OCI-LY7 (cell line): ENCODE measurements around the gene SLX4. TPM values are rescaled to one million over a fixed set of nuclear protein-coding genes. Genes with fewer than 3 reads are reported as not detected.

Experiments
- BruUV-seq: library from RNA; stranded (reverse); fragments of 400-500 nt; replicated peaks from 2 replicates; lab custom pipeline; 2021; lab: Mats Ljungman, UMichigan
- CTCF ChIA-PET: fragments of 300-600 bp; sonication (Branson Sonifier 250); formaldehyde crosslinking; loops from one replicate; lab custom pipeline; 2022; ENCODE audit warnings: antibody characterized with exemption; ENCODE audit not compliant: unreplicated experiment; lab: Charles Lee
- POLR2A ChIA-PET: fragments of 300-600 bp; sonication (Branson Sonifier 250); formaldehyde crosslinking; loops from one replicate; lab custom pipeline; 2022; ENCODE audit warnings: antibody characterized with exemption; lab: Charles Lee
- DNase-seq: peaks from one replicate; pipeline ENCODE4 v3.0.0-alpha.2; 2015; ENCODE audit warnings: low spot score
- H2AFZ ChIP-seq: fragments of 200-600 bp; sonication (generic), shearing (Covaris generic); 2 replicates; pipeline ENCODE4 v1.6.1; 2014; ENCODE audit warnings: mild to moderate bottlenecking, antibody characterized with exemption, low read length, moderate library complexity
- H3K27ac ChIP-seq: fragments of 200-600 bp; sonication (generic); 2 replicates; pipeline ENCODE4 v1.5.1; 2014; ENCODE audit warnings: mixed run types, low read depth, mild to moderate bottlenecking, moderate library complexity, low read length, inconsistent platforms; ENCODE audit not compliant: poor library complexity, severe bottlenecking
- H3K36me3 ChIP-seq: fragments of 200-600 bp; sonication (generic); 2 replicates; pipeline ENCODE4 v1.6.1; 2014; ENCODE audit warnings: mild to moderate bottlenecking, antibody characterized with exemption, low read length, moderate library complexity, mixed read lengths; ENCODE audit not compliant: insufficient read depth
- H3K4me1 ChIP-seq: fragments of 200-600 bp; sonication (generic); 2 replicates; pipeline ENCODE4 v1.5.1; 2014; ENCODE audit warnings: mild to moderate bottlenecking, low read length; ENCODE audit not compliant: insufficient read depth, poor library complexity, severe bottlenecking
- H3K4me2 ChIP-seq: fragments of 200-600 bp; sonication (generic); 2 replicates; pipeline ENCODE4 v1.6.1; 2014; ENCODE audit warnings: mild to moderate bottlenecking, low read length
- H3K4me3 ChIP-seq: fragments of 200-600 bp; sonication (generic); 2 replicates; pipeline ENCODE4 v1.5.1; 2014; ENCODE audit warnings: mild to moderate bottlenecking, low read depth, low read length; ENCODE audit not compliant: poor library complexity, severe bottlenecking
- H3K79me2 ChIP-seq: fragments of 200-600 bp; sonication (generic); 2 replicates; pipeline ENCODE4 v1.6.1; 2016; ENCODE audit warnings: low read depth, mild to moderate bottlenecking, low read length, moderate library complexity, mixed read lengths; ENCODE audit not compliant: insufficient read depth
- H3K9me2 ChIP-seq: fragments of 200-600 bp; sonication (generic); 2 replicates; pipeline ENCODE4 v1.6.1; 2016; ENCODE audit warnings: mild to moderate bottlenecking, low read length, mixed read lengths; ENCODE audit not compliant: insufficient read depth
- H3K9me3 ChIP-seq: fragments of 200-600 bp; sonication (generic); 2 replicates; pipeline ENCODE4 v1.6.1; 2014; ENCODE audit warnings: mild to moderate bottlenecking, mixed run types, low read length, mixed read lengths
- H4K20me1 ChIP-seq: fragments of 200-600 bp; sonication (generic); 2 replicates; pipeline ENCODE4 v1.6.1; 2014; ENCODE audit warnings: mild to moderate bottlenecking, antibody characterized with exemption, low read length, moderate library complexity, mixed read lengths; ENCODE audit not compliant: insufficient read depth
- EZH2phosphoT487 ChIP-seq: fragments of 200-600 bp; sonication (generic); IDR thresholded peaks from 2 replicates; pipeline ENCODE4 v1.6.1; 2018; ENCODE audit warnings: low read depth, borderline replicate concordance, mild to moderate bottlenecking, mixed run types, antibody characterized with exemption, low read length, moderate library complexity, mixed read lengths
- intact Hi-C: fragments of 100-400 bp; cut with micrococcal nuclease; formaldehyde crosslinking; loops from one replicate; pipeline ENCODE4 v1.10.0; 2022; ENCODE audit not compliant: unreplicated experiment
- total RNA-seq, 2 experiments: library from RNA; depleted of rRNA in 1 of 2; stranded (reverse); fragments of >200 nt in 1 of 2; shearing (Covaris generic) in 1 of 2; gene quantifications; 2 replicates each; pipeline ENCODE4 v1.2.3, GENCODE V29; 2014 to 2022
- TF ChIP-seq, protein P1 (sequence below): fragments of 200-600 bp; sonication (generic); conservative IDR thresholded peaks from 2 replicates; pipeline ENCODE4 v1.5.1; 2014; ENCODE audit warnings: mild to moderate bottlenecking, antibody characterized with exemption, low read length, moderate library complexity, mixed read lengths

Gene SLX4
- total RNA-seq, 2 experiments from 2014 or later: 13.2 to 35.7 TPM

DNA sequence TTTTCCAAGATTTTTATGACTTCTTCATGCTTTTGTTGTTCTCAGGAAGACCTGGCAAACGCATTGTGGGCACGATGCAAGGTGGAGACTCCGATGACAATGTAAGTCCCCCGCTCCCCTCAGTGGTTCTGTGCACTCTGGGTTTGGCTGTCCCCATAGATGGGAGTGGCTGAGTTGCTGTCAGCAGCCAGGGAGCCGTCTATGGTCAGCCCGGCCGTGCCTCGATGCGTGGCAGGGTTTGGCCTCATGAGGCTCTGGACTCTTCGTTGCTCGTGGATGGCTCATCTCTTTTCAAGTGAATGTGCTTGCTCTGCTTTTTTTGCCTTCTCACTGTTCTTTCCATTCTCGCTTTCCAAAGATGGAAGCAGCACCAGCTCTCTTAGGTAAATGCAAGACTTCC lies 78.7 kb downstream of the SLX4 start:
- POLR2A ChIA-PET: interaction anchor here (0.6 to 0.7 kb wide), 2 partner anchors 105 to 305 kb away, joined by 3 to 4 read pairs; no protein-coding TSS in a partner anchor
- intact Hi-C loops: no loop called here
- no peaks in the 10 kb centered on the region; the same call in 1 of the 2 replicates for H3K36me3 ChIP-seq
- TF ChIP-seq EZH2phosphoT487: no peak
- TF ChIP-seq, protein P1, sequence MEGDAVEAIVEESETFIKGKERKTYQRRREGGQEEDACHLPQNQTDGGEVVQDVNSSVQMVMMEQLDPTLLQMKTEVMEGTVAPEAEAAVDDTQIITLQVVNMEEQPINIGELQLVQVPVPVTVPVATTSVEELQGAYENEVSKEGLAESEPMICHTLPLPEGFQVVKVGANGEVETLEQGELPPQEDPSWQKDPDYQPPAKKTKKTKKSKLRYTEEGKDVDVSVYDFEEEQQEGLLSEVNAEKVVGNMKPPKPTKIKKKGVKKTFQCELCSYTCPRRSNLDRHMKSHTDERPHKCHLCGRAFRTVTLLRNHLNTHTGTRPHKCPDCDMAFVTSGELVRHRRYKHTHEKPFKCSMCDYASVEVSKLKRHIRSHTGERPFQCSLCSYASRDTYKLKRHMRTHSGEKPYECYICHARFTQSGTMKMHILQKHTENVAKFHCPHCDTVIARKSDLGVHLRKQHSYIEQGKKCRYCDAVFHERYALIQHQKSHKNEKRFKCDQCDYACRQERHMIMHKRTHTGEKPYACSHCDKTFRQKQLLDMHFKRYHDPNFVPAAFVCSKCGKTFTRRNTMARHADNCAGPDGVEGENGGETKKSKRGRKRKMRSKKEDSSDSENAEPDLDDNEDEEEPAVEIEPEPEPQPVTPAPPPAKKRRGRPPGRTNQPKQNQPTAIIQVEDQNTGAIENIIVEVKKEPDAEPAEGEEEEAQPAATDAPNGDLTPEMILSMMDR: no peak
- no peaks in the 10 kb centered on the region for H4K20me1 ChIP-seq
- H3K4me3 ChIP-seq: no peak overlapping the region
- H3K79me2 ChIP-seq: no peaks in the 10 kb centered on the region
- H2AFZ ChIP-seq: no peak overlapping the region
- peaks cover 6% of the 10 kb centered on the region for H3K4me1 ChIP-seq
- no TSS peak for BruUV-seq
- CTCF ChIA-PET: no interaction called here
- H3K9me2 ChIP-seq: no peaks in the 10 kb centered on the region
- no peak overlapping the region for H3K4me2 ChIP-seq
- H3K9me3 ChIP-seq: no peaks in the 10 kb centered on the region
- no peak overlapping the region for H3K27ac ChIP-seq
- no peak for DNase-seq

Other genes with a start within 250 kb of the SLX4 start
- 19.4 and 22.5 TPM in 2 replicates for gene ZSCAN32, start 210.6 kb downstream of the SLX4 start, total RNA-seq (2014; rRNA removed; shearing (Covaris generic))
- gene ZSCAN32, start 210.6 kb downstream of the SLX4 start, total RNA-seq (2022): 17.0 and 22.9 TPM in 2 replicates
- gene ZNF174, start 210.4 kb downstream of the SLX4 start, total RNA-seq (2014; rRNA removed; shearing (Covaris generic)): 21.1 and 23.3 TPM in 2 replicates
- 20.6 and 21.7 TPM in 2 replicates for gene ZNF174, start 210.4 kb downstream of the SLX4 start, total RNA-seq (2022)
- gene ZNF597, start 168.1 kb downstream of the SLX4 start, total RNA-seq (2014; rRNA removed; shearing (Covaris generic)): 1.2 and 1.9 TPM in 2 replicates
- 1.9 and 2.1 TPM in 2 replicates for gene ZNF597, start 168.1 kb downstream of the SLX4 start, total RNA-seq (2022)
- 8.5 and 24.8 TPM in 2 replicates for gene NAA60, start 167.9 kb downstream of the SLX4 start, total RNA-seq (2014; rRNA removed; shearing (Covaris generic))
- 40.1 and 51.1 TPM in 2 replicates for gene NAA60, start 167.9 kb downstream of the SLX4 start, total RNA-seq (2022)
- not detected in 2 replicates for gene C16orf90, start 116.1 kb downstream of the SLX4 start, total RNA-seq (2014; rRNA removed; shearing (Covaris generic))
- gene C16orf90, start 116.1 kb downstream of the SLX4 start, total RNA-seq (2022): not detected in 2 replicates
- gene CLUAP1, start 110.6 kb downstream of the SLX4 start, total RNA-seq (2014; rRNA removed; shearing (Covaris generic)): 7.6 and 8.9 TPM in 2 replicates
- 7.7 and 7.8 TPM in 2 replicates for gene CLUAP1, start 110.6 kb downstream of the SLX4 start, total RNA-seq (2022)
- gene NLRC3, start 34.2 kb downstream of the SLX4 start, total RNA-seq (2014; rRNA removed; shearing (Covaris generic)): 42.7 and 50.6 TPM in 2 replicates
- 59.4 and 74.0 TPM in 2 replicates for gene NLRC3, start 34.2 kb downstream of the SLX4 start, total RNA-seq (2022)
- gene DNASE1, start 43.1 kb upstream of the SLX4 start, total RNA-seq (2014; rRNA removed; shearing (Covaris generic)): 38.3 and 45.5 TPM in 2 replicates
- gene DNASE1, start 43.1 kb upstream of the SLX4 start, total RNA-seq (2022): 75.4 and 84.8 TPM in 2 replicates
- 155 and 242 TPM in 2 replicates for gene TRAP1, start 105.9 kb upstream of the SLX4 start, total RNA-seq (2014; rRNA removed; shearing (Covaris generic))
- gene TRAP1, start 105.9 kb upstream of the SLX4 start, total RNA-seq (2022): 185 TPM in 2 replicates